NCI-H69 (cell line): ENCODE data around the gene SUGT1.
"Not testable (repeated sequence)": the region's sequence is repeated elsewhere in the genome, so short reads cannot be mapped to it uniquely, and the experiment has no call there.

Experiments used
- DNase-seq: peaks from one replicate; lab custom pipeline; 2025; lab: John Stamatoyannopoulos, UW

The SUGT1 gene

GRCh38 chr13:52669677-52670076 lies 17.0 kb downstream of the SUGT1 start:
- no peak for DNase-seq

- DNase-seq = no peak
Measured at GRCh38 chr13:52670726-52671125, 18.1 kb downstream of the SUGT1 start.

- DNase-seq = no peak
Measured at GRCh38 chr13:52673465-52673864, 20.8 kb downstream of the SUGT1 start.

- no peak for DNase-seq
Measured at GRCh38 chr13:52677823-52678222, 25.2 kb downstream of the SUGT1 start.

GRCh38 chr13:52685806-52686205 lies 33.2 kb downstream of the SUGT1 start:
- not testable (repeated sequence) for DNase-seq

- DNase-seq = no peak
Measured at GRCh38 chr13:52686376-52686775, 33.7 kb downstream of the SUGT1 start.

GRCh38 chr13:52695856-52696255 lies 43.2 kb downstream of the SUGT1 start:
- no peak for DNase-seq

- DNase-seq = no peak
Measured at GRCh38 chr13:52696566-52696965, 43.9 kb downstream of the SUGT1 start.

- DNase-seq = no peak
Measured at GRCh38 chr13:52701728-52702465, 49.3 kb downstream of the SUGT1 start.

- DNase-seq = peak; percentile 82
Measured at GRCh38 chr13:52703482-52703881, 50.8 kb downstream of the SUGT1 start.

- DNase-seq = no peak
Measured at GRCh38 chr13:52706081-52706480, 53.4 kb downstream of the SUGT1 start.

GRCh38 chr13:52707375-52707774 lies 54.7 kb downstream of the SUGT1 start:
- DNase-seq = peak; percentile 45

GRCh38 chr13:52708266-52708665 lies 55.6 kb downstream of the SUGT1 start:
- not testable (repeated sequence) for DNase-seq

GRCh38 chr13:52711286-52711685 lies 58.6 kb downstream of the SUGT1 start:
- DNase-seq = no peak

- peak; percentile 34 for DNase-seq
Measured at GRCh38 chr13:52712385-52712784, 59.7 kb downstream of the SUGT1 start.

GRCh38 chr13:52713894-52714293 lies 61.3 kb downstream of the SUGT1 start:
- DNase-seq = no peak

GRCh38 chr13:52720904-52721303 lies 68.3 kb downstream of the SUGT1 start:
- not testable (repeated sequence) for DNase-seq

GRCh38 chr13:52721356-52721755 lies 68.7 kb downstream of the SUGT1 start:
- not testable (repeated sequence) for DNase-seq

GRCh38 chr13:52723181-52723580 lies 70.5 kb downstream of the SUGT1 start:
- DNase-seq = no peak

GRCh38 chr13:52725302-52725701 lies 72.7 kb downstream of the SUGT1 start:
- DNase-seq = no peak

GRCh38 chr13:52726258-52726657 lies 73.6 kb downstream of the SUGT1 start:
- DNase-seq = no peak

GRCh38 chr13:52734075-52734623 lies 81.5 kb downstream of the SUGT1 start:
- DNase-seq = no peak

GRCh38 chr13:52736891-52737290 lies 84.3 kb downstream of the SUGT1 start:
- DNase-seq = no peak

GRCh38 chr13:52737451-52737850 lies 84.8 kb downstream of the SUGT1 start:
- no peak for DNase-seq
